IMR-90 (cell line): Measurements from ENCODE around the gene CTTN. TPM values are rescaled to one million over a fixed set of nuclear protein-coding genes. Genes with fewer than 3 reads are reported as not detected.

ENCODE experiments used
- ATAC-seq: fragments of 200-7000 bp; cut with Tn5 transposase; 2 replicates; pipeline ENCODE4 v1.9.1; 2020; ENCODE audit warnings: low read depth, mild to moderate bottlenecking, moderate library complexity
- BruUV-seq: library from RNA; stranded (reverse); fragments of 400-500 nt; replicated peaks from 2 replicates; lab custom pipeline; 2021; lab: Mats Ljungman, UMichigan
- CTCF ChIA-PET: fragments of 300-600 bp; formaldehyde crosslinking; extraction: SDS; loops from one replicate; lab custom pipeline; 2021; ENCODE audit warnings: antibody characterized with exemption; lab: Yijun Ruan, JAX
- POLR2A ChIA-PET: fragments of 300-600 bp; sonication (Branson Sonifier 250); formaldehyde crosslinking; loops from one replicate; lab custom pipeline; 2022; ENCODE audit warnings: antibody characterized with exemption; ENCODE audit not compliant: unreplicated experiment; lab: Charles Lee
- DNase-seq: peaks from one replicate; pipeline ENCODE4 v3.0.0; 2013
- H2AFZ ChIP-seq: replicated peaks from 2 replicates; pipeline ENCODE3; 2013; ENCODE audit warnings: low read length, mild to moderate bottlenecking; ENCODE audit not compliant: poor library complexity
- H2AK5ac ChIP-seq: 2 replicates; pipeline ENCODE4 v1.6.1; 2013; ENCODE audit warnings: low read depth, low read length, inconsistent platforms
- H2AK9ac ChIP-seq: replicated peaks from 2 replicates; pipeline ENCODE3; 2013; ENCODE audit warnings: mild to moderate bottlenecking, low read depth, low read length, moderate library complexity; ENCODE audit not compliant: poor library complexity
- H2BK120ac ChIP-seq: 2 replicates; pipeline ENCODE4 v1.6.1; 2013; ENCODE audit warnings: low read depth, low read length, inconsistent platforms
- H2BK15ac ChIP-seq: 3 replicates; pipeline ENCODE4 v1.6.1; 2013; ENCODE audit warnings: low read depth, low read length, inconsistent platforms
- H2BK20ac ChIP-seq: 2 replicates; pipeline ENCODE4 v1.6.1; 2013; ENCODE audit warnings: low read depth, mild to moderate bottlenecking, inconsistent platforms, low read length, moderate library complexity
- H2BK5ac ChIP-seq: 2 replicates; pipeline ENCODE4 v1.6.1; 2013; ENCODE audit warnings: mild to moderate bottlenecking, low read depth, low read length, inconsistent platforms; ENCODE audit not compliant: poor library complexity, severe bottlenecking
- H3K14ac ChIP-seq: replicated peaks from 2 replicates; pipeline ENCODE4 v1.6.1; 2013; ENCODE audit warnings: low read depth, low read length, inconsistent platforms
- H3K18ac ChIP-seq: 2 replicates; pipeline ENCODE4 v1.6.1; 2013; ENCODE audit warnings: low read depth, low read length, control low read depth
- H3K23ac ChIP-seq: 2 replicates; pipeline ENCODE4 v1.6.1; 2013; ENCODE audit warnings: low read depth, low read length, inconsistent platforms
- H3K27ac ChIP-seq: 2 replicates; pipeline ENCODE4 v1.5.1; 2013; ENCODE audit warnings: mild to moderate bottlenecking, control low read depth, low read length; ENCODE audit not compliant: insufficient read depth
- H3K27me3 ChIP-seq: 2 replicates; pipeline ENCODE4 v1.6.1; 2013; ENCODE audit warnings: low read length; ENCODE audit not compliant: control insufficient read depth, insufficient read depth
- H3K36me3 ChIP-seq: 2 replicates; pipeline ENCODE4 v1.6.1; 2013; ENCODE audit warnings: low read length, mixed read lengths; ENCODE audit not compliant: control insufficient read depth, insufficient read depth
- H3K4ac ChIP-seq: 2 replicates; pipeline ENCODE4 v1.6.1; 2013; ENCODE audit warnings: low read depth, low read length, inconsistent platforms
- H3K4me1 ChIP-seq: 2 replicates; pipeline ENCODE4 v1.6.1; 2013; ENCODE audit warnings: low read length, mixed read lengths; ENCODE audit not compliant: control insufficient read depth, insufficient read depth
- H3K4me2 ChIP-seq: 2 replicates; pipeline ENCODE4 v1.6.1; 2013; ENCODE audit warnings: low read depth, mild to moderate bottlenecking, control low read depth, low read length, moderate library complexity
- H3K4me3 ChIP-seq: 2 replicates; pipeline ENCODE4 v1.5.1; 2013; ENCODE audit warnings: low read depth, mild to moderate bottlenecking, control low read depth, low read length, moderate library complexity; ENCODE audit not compliant: insufficient read depth
- H3K56ac ChIP-seq: 2 replicates; pipeline ENCODE4 v1.6.1; 2013; ENCODE audit warnings: low read length, inconsistent platforms; ENCODE audit not compliant: insufficient read depth; ENCODE audit errors: extremely low read depth
- H3K79me1 ChIP-seq, 2 experiments: 2 replicates each; pipeline ENCODE4 v1.6.1; 2013; ENCODE audit warnings: low read length in 2 of 2, inconsistent platforms in 1 of 2, low read depth in 1 of 2
- H3K9ac ChIP-seq: 2 replicates; pipeline ENCODE4 v1.6.1; 2013; ENCODE audit warnings: low read depth, low read length, control low read depth
- H3K9me1 ChIP-seq: 2 replicates; pipeline ENCODE4 v1.6.1; 2013; ENCODE audit warnings: low read length, inconsistent platforms; ENCODE audit not compliant: insufficient read depth
- H3K9me3 ChIP-seq: 2 replicates; pipeline ENCODE4 v1.6.1; 2013; ENCODE audit warnings: low read length; ENCODE audit not compliant: control insufficient read depth, insufficient read depth
- H4K20me1 ChIP-seq: 2 replicates; pipeline ENCODE4 v1.6.1; 2013; ENCODE audit warnings: low read length, inconsistent platforms; ENCODE audit not compliant: insufficient read depth
- H4K5ac ChIP-seq: 2 replicates; pipeline ENCODE4 v1.6.1; 2013; ENCODE audit warnings: mild to moderate bottlenecking, low read depth, low read length, control low read depth
- H4K8ac ChIP-seq, 2 experiments: 2 replicates each; pipeline ENCODE4 v1.6.1; 2013; ENCODE audit warnings: low read depth in 2 of 2, low read length in 2 of 2, control low read depth in 1 of 2, inconsistent platforms in 1 of 2
- H4K91ac ChIP-seq: 2 replicates; pipeline ENCODE4 v1.6.1; 2013; ENCODE audit warnings: low read depth, low read length, inconsistent platforms; ENCODE audit not compliant: insufficient read depth
- CEBPB ChIP-seq: IDR thresholded peaks from 2 replicates; pipeline ENCODE4 v1.6.1; 2012; ENCODE audit warnings: low read depth, low read length, improper control_type of control experiment
- CHD1 ChIP-seq: IDR thresholded peaks from 2 replicates; pipeline ENCODE4 v1.6.1; 2012; ENCODE audit warnings: low read depth, low read length, improper control_type of control experiment
- CTCF ChIP-seq: conservative IDR thresholded peaks from 2 replicates; pipeline ENCODE4 v1.5.1; 2012; ENCODE audit warnings: mild to moderate bottlenecking, low read depth, low read length, improper control_type of control experiment
- FOS ChIP-seq: fragments of 150-350 bp; IDR thresholded peaks from 2 replicates; pipeline ENCODE4 v1.6.1; 2016; ENCODE audit warnings: low read depth, low read length
- MAZ ChIP-seq: IDR thresholded peaks from 2 replicates; pipeline ENCODE4 v1.6.1; 2012; ENCODE audit warnings: low read depth, mild to moderate bottlenecking, low read length, improper control_type of control experiment, moderate library complexity, borderline replicate concordance
- NFE2L2 ChIP-seq: fragments of 150-350 bp; IDR thresholded peaks from 2 replicates; pipeline ENCODE4 v1.6.1; 2016; ENCODE audit warnings: low read depth, mild to moderate bottlenecking, low read length
- RAD21 ChIP-seq: IDR thresholded peaks from 2 replicates; pipeline ENCODE4 v1.6.1; 2012; ENCODE audit warnings: low read length, improper control_type of control experiment
- RCOR1 ChIP-seq: IDR thresholded peaks from 2 replicates; pipeline ENCODE4 v1.6.1; 2012; ENCODE audit warnings: mild to moderate bottlenecking, low read length, improper control_type of control experiment; ENCODE audit not compliant: insufficient replicate concordance
- WGBS, 2 experiments: methylation state at CpG; one replicate each; pipeline versions ENCODE4 v1.1.5 to v1.1.7; 2013; ENCODE audit warnings: missing lambda C conversion rate in 2 of 2; ENCODE audit not compliant: insufficient read length in 1 of 2; ENCODE audit errors: extremely low coverage in 2 of 2; 5-methylcytosine and 5-hydroxymethylcytosine counted together
- dilution Hi-C: fragments of 300-500 bp; cut with HindIII; formaldehyde crosslinking; loops from one replicate; pipeline ENCODE4 v1.14.3; 2018; ENCODE audit warnings: low sequenced_read_pairs; ENCODE audit not compliant: unreplicated experiment
- in situ Hi-C: fragments of 300-500 bp; cut with MboI; formaldehyde crosslinking; loops from 3 replicates; pipeline ENCODE4 v1.14.3; 2019; ENCODE audit warnings: low sequenced_read_pairs, inconsistent platforms, mixed read lengths
- intact Hi-C: fragments of 100-400 bp; cut with micrococcal nuclease; formaldehyde crosslinking; loops from 2 replicates; pipeline ENCODE4 v1.10.0; 2022
- polyA plus RNA-seq, 3 experiments: library from polyadenylated mRNA; depleted of rRNA; stranded (reverse); fragments of >200 nt; gene quantifications; 2 replicates each; pipeline ENCODE4 v1.2.3, GENCODE V29; 2012; ENCODE audit warnings: low replicate concordance in 1 of 3
- total RNA-seq: library from RNA; depleted of rRNA; stranded (reverse); fragments of >200 nt; gene quantifications from 2 replicates; pipeline ENCODE4 v1.2.3, GENCODE V29; 2012

CTTN gene
- total and polyA plus RNA-seq, 2 of the 4 experiments (the other 2 are of a cell fraction) = 287 to 296 TPM

- POLR2A ChIA-PET = no interaction called here
- Histone ChIP-seq H3K9me1 (no peaks in the 10 kb centered on the region), H4K20me1 (peaks cover 2% of the 10 kb centered on the region; the same call in 1 of the 2 replicates)
These were observed 66.4 kb downstream of the CTTN start for GRCh38 chr11:70464509-70465361.

More at GRCh38 chr11:70464509-70465361, 66.4 kb downstream of the CTTN start:
- no peak overlapping the region for H3K4me2 ChIP-seq
- no peak overlapping the region for H4K8ac ChIP-seq
- H3K4me3 ChIP-seq = no peak overlapping the region
- intact Hi-C loops (loop anchor here (5.0 kb wide), 1 partner anchor 908 kb away; no protein-coding TSS in a partner anchor), dilution Hi-C loops (no loop called here), in situ Hi-C loops (loop anchor here (5.0 kb wide), 1 partner anchor 288 kb away; no protein-coding TSS in a partner anchor)
- 67% methylated on average over 10 of the region's 20 CpGs; no CpG with 5 or more reads in 1 of the 2 experiments for WGBS, 2 experiments
- no peaks in the 10 kb centered on the region for H3K4me1 ChIP-seq
- no peak overlapping the region for H3K14ac ChIP-seq
- H3K36me3 ChIP-seq = no peaks in the 10 kb centered on the region
- no peak overlapping the region for H2BK20ac ChIP-seq
- H2BK15ac ChIP-seq = no peak overlapping the region
- BruUV-seq = no TSS peak
- H3K9ac ChIP-seq = no peak overlapping the region
- ATAC-seq = no peak
- no peak overlapping the region for H2AK9ac ChIP-seq
- H3K23ac ChIP-seq = no peak overlapping the region
- H3K79me1 ChIP-seq = no peaks in the 10 kb centered on the region
- H2AFZ ChIP-seq = no peak overlapping the region
- H2BK120ac ChIP-seq = no peak overlapping the region
- H3K9me3 ChIP-seq = no peaks in the 10 kb centered on the region; the same call in 1 of the 2 replicates
- H3K27me3 ChIP-seq = peaks cover 37% of the 10 kb centered on the region
- no peak overlapping the region for H3K4ac ChIP-seq
- H4K91ac ChIP-seq = no peak overlapping the region
- no peak overlapping the region for H3K56ac ChIP-seq
- no peak overlapping the region for H2AK5ac ChIP-seq
- no peak for TF ChIP-seq RCOR1
- TF ChIP-seq CTCF = no peak
- no peak for TF ChIP-seq NFE2L2
- TF ChIP-seq CEBPB = no peak
- TF ChIP-seq RAD21 = no peak
- no peak for TF ChIP-seq MAZ
- TF ChIP-seq FOS = no peak
- TF ChIP-seq CHD1 = no peak
- CTCF ChIA-PET = no interaction called here
- H2BK5ac ChIP-seq = no peak overlapping the region
- H4K5ac ChIP-seq = no peak overlapping the region
- no peak overlapping the region for H3K27ac ChIP-seq
- no peak overlapping the region for H3K18ac ChIP-seq
- no peak for DNase-seq
